Esophagus squamous epithelium (tissue), 4 donors: Measurements from ENCODE around the gene CENPA.

Experiments used
- POLR2A ChIP-seq, 4 donors: fragments of 450-650 bp; IDR thresholded peaks; one replicate each; pipeline ENCODE4 v1.6.1; 2017; ENCODE audit warnings: antibody characterized with exemption in 4 of 4, mild to moderate bottlenecking in 4 of 4, moderate library complexity in 3 of 4
- TF ChIP-seq, protein P1 (sequence below), 6 experiments: fragments of 450-650 bp in 4 of 6; fragments of 200-600 bp in 2 of 6; sonication (generic) in 2 of 6; IDR thresholded peaks; one replicate each; pipeline ENCODE4 v1.5.1; 2016 to 2019; ENCODE audit warnings: antibody characterized with exemption in 6 of 6, mild to moderate bottlenecking in 4 of 6, moderate library complexity in 4 of 6

DNA sequence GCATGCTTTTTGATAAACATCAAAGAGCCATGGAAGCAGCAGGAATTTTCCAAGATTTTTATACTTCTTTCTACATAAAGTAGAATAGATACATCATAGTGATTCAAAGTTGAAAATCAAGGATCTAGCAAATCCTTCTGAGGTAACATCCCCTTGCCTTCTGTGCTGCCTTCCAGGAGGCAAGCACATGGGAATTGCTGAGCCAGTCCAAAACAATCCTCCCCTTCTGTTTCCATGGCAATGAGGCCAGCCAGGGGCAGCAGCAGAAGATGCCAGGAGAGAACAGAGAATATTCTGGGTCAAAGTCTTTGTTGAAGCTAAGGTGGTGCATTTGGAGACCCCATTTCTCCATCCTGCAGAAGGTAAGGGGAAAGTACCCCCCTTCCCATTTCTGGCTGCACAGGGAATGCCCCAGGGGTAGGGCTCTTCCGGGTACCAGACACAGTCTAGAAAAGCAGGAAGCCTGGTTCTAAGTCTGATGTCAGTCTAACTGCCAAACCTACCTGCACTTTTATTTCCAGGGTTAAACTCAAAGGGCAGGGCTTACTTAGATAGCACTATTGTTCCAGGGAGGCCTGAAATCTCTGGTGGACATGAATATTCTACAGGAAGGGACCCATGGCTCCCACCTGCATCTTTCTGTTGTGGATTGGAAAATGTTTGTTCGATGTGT, 22.1 kb downstream of the CENPA start:
- TF ChIP-seq, protein P1, sequence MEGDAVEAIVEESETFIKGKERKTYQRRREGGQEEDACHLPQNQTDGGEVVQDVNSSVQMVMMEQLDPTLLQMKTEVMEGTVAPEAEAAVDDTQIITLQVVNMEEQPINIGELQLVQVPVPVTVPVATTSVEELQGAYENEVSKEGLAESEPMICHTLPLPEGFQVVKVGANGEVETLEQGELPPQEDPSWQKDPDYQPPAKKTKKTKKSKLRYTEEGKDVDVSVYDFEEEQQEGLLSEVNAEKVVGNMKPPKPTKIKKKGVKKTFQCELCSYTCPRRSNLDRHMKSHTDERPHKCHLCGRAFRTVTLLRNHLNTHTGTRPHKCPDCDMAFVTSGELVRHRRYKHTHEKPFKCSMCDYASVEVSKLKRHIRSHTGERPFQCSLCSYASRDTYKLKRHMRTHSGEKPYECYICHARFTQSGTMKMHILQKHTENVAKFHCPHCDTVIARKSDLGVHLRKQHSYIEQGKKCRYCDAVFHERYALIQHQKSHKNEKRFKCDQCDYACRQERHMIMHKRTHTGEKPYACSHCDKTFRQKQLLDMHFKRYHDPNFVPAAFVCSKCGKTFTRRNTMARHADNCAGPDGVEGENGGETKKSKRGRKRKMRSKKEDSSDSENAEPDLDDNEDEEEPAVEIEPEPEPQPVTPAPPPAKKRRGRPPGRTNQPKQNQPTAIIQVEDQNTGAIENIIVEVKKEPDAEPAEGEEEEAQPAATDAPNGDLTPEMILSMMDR (IDR thresholded peaks at IDR 0.05), result no peak
- no peak for TF ChIP-seq POLR2A (IDR thresholded peaks at IDR 0.05)
